ENCODE data around the gene CDCA3.
A peak's percentile ranks its signal among the peaks of the same experiment; 100 is the strongest.

The CDCA3 gene

GRCh38 chr12:6852651-6853354, 1.7 kb upstream of the CDCA3 start:
- peak; percentile 75 for DNase-seq (ENCODE audit: low spot score)

- DNase-seq (ENCODE audit: low spot score): peak; percentile 99
Observed at GRCh38 chr12:6851921-6852650, 1.0 kb upstream of the CDCA3 start, which contains the start of gene USP5. TSS of gene USP5 (plus strand) at chr12:6852150. CDS start at chr12:6852180, 30 bp downstream.

GRCh38 chr12:6850796-6851152, 312 bp downstream of the CDCA3 start:
- DNase-seq (ENCODE audit: low spot score): no peak

- no peak for DNase-seq (ENCODE audit: low spot score)
Observed at GRCh38 chr12:6849976-6850560, 1.0 kb downstream of the CDCA3 start.

- DNase-seq (ENCODE audit: low spot score): no peak
Observed at GRCh38 chr12:6849427-6849826, 1.7 kb downstream of the CDCA3 start.

- DNase-seq (ENCODE audit: low spot score): no peak
Observed at GRCh38 chr12:6847676-6848075, 3.4 kb downstream of the CDCA3 start.

GRCh38 chr12:6846316-6846869, 4.7 kb downstream of the CDCA3 start:
- no peak for DNase-seq (ENCODE audit: low spot score)

- no peak for DNase-seq (ENCODE audit: low spot score)
Observed at GRCh38 chr12:6845395-6845794, 5.7 kb downstream of the CDCA3 start.

GRCh38 chr12:6843118-6843902, 7.8 kb downstream of the CDCA3 start:
- DNase-seq (ENCODE audit: low spot score): no peak

GRCh38 chr12:6842075-6842474, 9.0 kb downstream of the CDCA3 start:
- no peak for DNase-seq (ENCODE audit: low spot score)

- no peak for DNase-seq (ENCODE audit: low spot score)
Observed at GRCh38 chr12:6840761-6841515, 10.1 kb downstream of the CDCA3 start, which contains the start of gene GNB3. TSS of gene GNB3 (plus strand) at chr12:6840925. CDS start at chr12:6841288, 363 bp downstream.

GRCh38 chr12:6840330-6840729, 10.8 kb downstream of the CDCA3 start:
- no peak for DNase-seq (ENCODE audit: low spot score)

- no peak for DNase-seq (ENCODE audit: low spot score)
Observed at GRCh38 chr12:6839482-6840201, 11.4 kb downstream of the CDCA3 start.

GRCh38 chr12:6838854-6839253, 12.2 kb downstream of the CDCA3 start:
- no peak for DNase-seq (ENCODE audit: low spot score)

GRCh38 chr12:6837370-6838060, 13.6 kb downstream of the CDCA3 start:
- DNase-seq (ENCODE audit: low spot score): no peak

- DNase-seq (ENCODE audit: low spot score): no peak
Observed at GRCh38 chr12:6836851-6837250, 14.2 kb downstream of the CDCA3 start.

GRCh38 chr12:6834873-6835272, 16.2 kb downstream of the CDCA3 start:
- DNase-seq (ENCODE audit: low spot score): no peak

- DNase-seq (ENCODE audit: low spot score): no peak
Observed at GRCh38 chr12:6834254-6834653, 16.8 kb downstream of the CDCA3 start.

GRCh38 chr12:6833189-6833890, 17.7 kb downstream of the CDCA3 start:
- DNase-seq (ENCODE audit: low spot score): no peak

Measured in AG08395 (cell line).